Activated CD4-positive, alpha-beta T cell treated with anti-CD3 and anti-CD28 coated beads, Interleukin-2, Interleukin-6, amounts not matched to agents 100 ng/mL and 50 ng/mL, durations not matched to agents 16 hours and 8 hours (primary cell): Measurements from ENCODE around the gene BRME1.

Experiments used
- DNase-seq: peaks from one replicate; pipeline ENCODE4 v3.0.0-alpha.2; 2020

The BRME1 gene

DNA sequence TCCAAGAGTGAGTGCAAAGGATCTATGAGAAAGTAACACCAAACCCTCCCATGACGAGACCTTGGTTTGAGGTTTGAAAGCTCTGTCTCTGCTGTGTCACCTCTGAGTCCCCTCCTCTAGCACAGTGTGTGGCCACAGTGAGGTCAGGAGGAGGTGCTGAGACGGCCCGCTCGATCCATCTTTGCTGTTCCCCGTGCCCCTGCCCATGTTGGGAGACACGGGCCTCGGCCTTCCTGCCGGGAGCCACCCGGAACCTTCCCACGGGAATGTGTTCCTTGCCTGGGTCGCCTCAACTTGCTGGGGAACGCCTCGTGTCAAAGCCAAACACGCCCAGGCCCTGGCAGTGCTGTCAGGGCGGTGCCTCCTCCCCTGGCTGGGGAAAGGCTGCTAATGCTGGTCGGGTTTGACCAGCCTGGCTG is 18.9 kb downstream of the BRME1 start:
- DNase-seq, result peak; percentile 40

DNA sequence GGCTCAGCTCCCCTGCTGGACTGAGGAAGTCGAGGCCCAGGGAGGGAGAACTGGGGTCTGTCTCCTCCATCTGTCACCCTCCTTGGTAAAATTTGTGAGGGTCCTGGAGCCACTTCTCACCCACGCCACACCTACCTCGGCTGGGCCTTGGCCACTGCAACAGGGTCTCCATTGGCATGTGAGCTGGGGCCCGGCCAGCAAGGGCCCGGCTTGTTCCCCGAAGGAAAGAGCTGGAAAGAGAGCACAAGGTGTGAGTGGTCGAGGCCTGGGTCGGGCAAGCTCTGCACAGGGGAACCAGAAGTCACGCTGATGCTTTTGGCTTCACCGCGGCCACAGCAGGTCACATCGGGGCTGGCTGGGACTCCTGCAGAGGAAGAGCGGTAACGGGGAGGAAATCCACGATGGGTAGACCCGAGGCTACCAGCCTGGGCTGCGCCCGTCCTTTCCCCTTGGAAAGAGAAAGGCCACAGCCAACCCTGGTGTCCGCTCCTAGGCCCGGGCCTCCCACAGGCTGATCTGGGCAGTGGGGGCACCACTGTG is 20.0 kb downstream of the BRME1 start:
- no peak for DNase-seq

DNA sequence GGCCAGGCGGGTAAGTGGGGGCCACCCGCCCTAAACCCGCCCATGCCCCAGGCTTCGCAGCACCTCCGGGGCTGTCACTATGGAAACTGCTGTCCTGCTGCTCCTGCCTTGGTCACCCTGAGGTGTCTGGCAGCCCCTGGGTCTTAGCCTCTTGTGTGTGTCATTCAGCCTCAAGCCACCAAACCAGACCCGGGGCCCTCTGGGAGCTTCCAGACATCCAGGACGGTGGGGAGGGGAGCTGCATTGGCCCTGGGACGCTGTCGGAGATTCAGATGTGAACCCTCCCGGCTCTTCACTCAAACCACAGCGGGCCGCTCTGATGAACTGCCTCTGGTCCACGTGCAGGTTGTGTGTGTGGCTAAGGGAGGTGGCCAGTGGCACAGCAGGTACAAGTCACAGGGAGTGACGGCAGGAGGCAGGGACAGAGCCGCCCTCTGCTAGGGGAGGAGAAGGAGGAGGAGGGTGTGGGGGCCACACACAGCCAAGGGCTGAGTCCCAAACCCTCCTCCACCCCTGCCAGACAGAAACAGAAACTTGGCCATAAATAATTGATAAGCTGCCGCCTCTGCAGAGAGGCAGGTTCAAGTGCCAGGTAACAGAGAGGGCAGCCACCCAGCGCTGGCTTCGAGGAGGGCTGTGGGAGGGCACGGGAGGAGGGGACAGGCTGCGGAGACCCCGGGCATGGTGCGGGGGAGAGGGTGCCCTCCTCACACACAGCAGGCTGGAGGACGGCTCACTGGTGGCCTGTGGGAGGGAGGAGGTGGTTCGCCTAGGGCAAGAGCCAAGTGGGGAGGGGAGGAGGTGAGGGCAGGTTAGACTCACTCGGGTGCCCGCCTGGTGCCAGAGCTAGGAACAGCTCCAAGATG is 21.0 kb downstream of the BRME1 start:
- no peak for DNase-seq

DNA sequence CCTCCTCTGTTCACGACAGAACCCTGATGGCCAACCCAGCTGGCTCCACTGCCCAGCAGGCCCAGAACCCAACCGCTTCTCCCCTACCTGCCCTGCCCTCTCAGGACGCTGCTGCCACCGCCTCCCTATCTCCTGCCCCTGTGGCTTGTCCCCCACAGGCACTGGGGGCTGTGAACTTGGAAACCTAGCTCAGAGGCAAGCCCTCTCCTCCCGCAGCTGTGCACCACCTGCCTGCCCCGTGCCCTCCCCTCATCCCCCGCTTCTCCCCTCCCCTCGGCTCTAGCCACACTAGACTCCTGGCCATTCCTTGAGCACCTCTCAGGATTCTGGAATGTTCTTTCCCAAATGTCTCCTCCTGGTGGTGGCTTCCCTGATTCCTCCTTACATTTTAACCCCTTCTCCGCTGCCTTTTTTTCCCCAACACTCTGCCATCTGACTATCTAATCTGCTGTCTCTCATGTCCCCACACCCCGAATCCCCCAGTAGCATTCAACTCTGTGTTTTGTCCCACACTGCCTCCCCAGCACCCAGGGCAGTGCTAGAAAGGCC is 22.3 kb downstream of the BRME1 start:
- DNase-seq, result no peak

- DNase-seq, result no peak
Observed at GRCh38 chr19:13882836-13883235, 23.1 kb downstream of the BRME1 start.

DNA sequence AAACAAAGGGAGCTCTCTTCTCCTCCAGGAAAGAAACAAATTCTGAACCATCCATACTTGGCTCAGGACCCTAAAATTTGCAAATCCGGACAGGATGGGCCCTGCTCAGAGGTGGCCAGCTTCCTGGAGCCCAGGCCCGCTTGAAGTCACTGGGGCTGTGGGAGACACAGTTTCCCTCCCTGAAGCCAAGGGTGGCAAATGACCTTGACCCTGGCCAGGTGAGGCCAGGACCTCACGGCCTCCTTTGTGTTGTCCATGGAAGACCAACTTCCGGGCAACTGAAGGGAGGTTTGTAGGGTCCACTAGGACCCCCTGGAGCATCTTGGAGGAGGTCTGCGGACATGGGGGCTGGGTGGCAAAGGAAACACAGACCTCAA is 23.5 kb downstream of the BRME1 start:
- no peak for DNase-seq

DNA sequence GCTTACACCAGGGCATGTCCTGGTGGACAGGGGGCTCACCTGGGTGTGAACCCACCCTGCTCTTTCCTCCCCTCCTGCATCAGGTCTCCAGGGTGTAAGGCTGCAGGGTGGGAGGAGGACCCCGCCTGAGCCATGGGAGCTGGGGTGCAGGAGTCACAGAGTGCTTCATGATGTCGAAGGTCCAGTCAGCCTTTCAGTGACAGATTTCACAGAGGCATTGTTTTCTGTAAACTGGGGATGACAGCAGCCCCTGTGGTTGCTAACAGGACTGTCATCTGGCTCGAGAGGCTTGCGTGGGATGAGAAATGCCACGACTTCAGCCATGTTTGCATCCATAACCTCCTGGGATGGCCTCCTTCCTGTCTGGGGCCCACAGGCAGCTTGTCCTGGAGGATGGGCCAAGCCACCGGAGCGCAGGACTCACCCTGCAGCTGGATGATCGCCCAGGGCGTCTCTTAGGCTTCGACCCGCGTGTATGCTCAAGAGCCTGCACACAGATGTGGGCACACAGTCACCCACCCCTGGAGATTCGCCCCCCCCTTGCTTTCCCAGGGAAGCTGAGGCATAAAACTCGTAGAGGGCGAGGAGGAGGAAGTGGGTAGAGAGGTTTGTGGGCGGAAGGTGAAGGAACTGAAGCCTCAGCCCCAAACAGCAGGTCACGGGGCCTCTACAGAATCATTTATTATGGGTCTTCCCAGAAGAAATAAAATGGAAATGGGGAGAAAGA is 24.1 kb downstream of the BRME1 start:
- DNase-seq, result peak; percentile 71

DNA sequence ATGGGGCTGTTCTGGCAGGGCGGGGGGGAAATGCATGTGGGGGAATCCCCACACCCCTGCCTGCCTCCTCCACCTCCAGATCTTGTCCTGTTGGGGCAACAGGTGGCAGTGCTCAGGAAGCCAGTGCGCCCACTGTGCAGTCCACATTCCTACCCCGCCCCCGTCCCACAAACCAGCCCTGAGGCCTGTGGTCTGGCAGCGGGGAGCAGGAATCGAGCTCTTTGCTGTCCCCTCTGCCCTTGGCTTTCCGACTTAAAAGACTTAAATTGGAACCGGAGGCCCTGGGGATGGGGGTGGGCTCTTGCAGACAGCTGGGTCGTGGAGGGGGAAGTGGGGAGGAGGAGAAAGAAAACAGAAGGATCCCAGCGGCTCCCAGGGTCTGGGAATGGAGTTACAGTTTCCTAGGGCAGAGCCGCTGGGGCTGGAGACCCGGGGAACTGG is 24.6 kb downstream of the BRME1 start:
- DNase-seq, result peak; percentile 40

GRCh38 chr19:13880059-13881043 is 25.6 kb downstream of the BRME1 start:
- DNase-seq, result peak; percentile 99

- DNase-seq, result no peak
Observed at GRCh38 chr19:13877303-13877702, 28.6 kb downstream of the BRME1 start.

DNA sequence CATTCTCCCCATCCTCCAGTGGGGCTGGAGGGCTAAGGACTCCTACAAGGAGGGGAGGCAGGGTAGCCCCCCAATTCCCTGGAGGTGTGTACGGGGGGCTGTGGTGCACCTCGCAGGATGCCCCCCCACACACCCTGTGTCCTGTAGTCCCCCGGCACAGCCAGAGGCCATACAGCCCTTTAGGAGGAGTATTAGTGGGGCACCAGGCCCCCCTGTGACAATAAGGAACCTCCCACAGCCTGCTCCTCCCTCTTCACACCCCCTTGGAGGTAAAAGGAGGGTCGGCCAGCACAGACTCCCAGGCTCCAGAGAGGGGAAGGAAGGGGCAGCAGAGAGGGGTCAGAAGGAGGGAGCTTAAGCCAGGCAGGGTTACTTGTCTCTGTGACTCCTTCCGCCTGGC is 29.1 kb downstream of the BRME1 start, which contains the start of gene NANOS3:
Gene NANOS3, plus strand, starts transcription at position 301 of the 400 bp plus-strand sequence. CDS start 115 bp downstream, outside the sequence.
- no peak for DNase-seq

DNA sequence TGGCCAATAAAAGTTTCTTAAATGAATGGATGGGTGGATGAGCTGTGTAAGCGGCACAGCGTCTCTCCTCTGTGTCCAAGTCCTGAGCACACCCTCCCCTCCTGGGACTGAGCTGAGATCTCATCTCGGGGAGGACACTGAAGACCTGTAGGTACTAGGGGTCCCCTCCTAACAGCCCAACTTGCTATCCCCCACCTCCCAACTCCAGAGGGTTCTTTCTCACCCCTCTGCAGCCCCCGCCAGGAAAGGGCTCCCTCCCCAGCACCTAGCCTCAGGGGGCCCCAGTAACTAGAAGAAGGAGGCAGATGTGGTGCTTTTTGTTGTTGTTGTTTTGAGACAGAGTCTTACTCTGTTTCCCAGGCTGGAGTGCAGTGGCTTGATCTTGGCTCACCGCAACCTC is 30.1 kb downstream of the BRME1 start:
- DNase-seq, result no peak

DNA sequence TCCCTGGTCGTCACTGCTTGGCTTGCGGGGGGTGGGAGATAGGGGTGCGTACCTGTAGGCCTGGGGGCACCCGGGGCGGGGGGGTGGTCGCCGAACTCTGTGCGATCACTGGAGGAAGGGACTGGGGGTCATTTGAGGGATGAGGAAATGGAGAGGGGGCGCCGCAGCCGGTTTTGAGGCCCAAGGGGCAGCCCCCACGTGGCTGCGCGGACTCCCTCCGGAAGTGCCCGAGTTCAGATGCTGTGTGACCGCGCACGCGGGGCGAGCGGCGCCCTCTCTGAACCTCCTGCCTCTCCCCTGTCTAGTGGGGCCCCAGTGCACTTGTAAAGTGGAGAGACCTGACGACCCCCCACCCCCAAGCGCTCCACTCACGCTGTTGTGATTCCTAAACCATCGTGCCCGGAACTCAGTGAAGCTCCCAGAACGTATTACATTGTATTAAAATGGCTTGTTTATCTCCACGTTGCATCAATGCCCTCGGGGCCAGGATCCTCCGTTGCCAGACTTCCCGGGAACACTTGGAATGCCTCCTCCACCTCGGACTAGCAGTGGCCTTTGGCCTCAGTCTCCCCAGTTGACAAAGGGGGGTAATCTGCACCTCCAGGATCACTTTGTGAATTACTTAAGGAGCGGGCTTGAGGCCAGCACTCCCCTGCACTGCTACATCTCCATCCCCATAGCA is 31.9 kb downstream of the BRME1 start:
- DNase-seq, result no peak

- DNase-seq, result no peak
Observed at GRCh38 chr19:13872695-13873389, 33.1 kb downstream of the BRME1 start.

DNA sequence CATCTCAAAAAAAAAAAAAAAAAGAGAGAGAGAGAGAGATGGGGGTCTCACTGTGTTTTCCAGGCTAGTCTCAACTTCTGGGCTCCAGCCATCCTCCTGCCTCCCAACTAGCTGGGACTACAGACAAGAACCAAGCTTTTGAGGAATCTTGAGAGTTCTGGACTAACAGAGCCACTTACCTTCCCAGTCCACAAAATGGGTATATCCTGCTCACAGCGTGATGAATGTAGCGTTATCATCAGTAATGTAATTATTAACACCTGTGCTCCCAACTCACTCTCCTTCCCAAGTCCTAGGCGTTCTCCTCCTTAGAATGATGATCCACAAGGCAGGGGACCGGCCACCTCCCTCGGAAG is 33.6 kb downstream of the BRME1 start:
- DNase-seq, result no peak

DNA sequence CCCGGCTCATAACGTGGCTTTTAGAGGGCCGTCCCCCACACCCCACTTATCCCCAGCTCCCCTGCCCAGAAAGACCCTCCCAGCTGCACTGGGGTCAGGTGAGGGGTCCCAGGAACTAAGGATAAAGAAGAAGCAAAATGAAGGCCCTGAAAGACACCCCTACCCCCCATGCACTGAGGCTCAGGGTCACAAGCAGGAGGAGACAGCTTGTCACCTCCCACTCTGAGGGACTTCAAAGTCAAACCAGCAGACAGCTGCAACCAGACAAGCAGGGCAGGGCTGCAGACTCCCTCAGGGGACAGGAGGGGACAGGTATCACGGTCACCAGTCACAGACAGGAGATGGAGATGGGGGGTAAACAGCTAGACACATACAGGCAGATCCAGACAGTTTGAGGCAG is 35.0 kb downstream of the BRME1 start:
- no peak for DNase-seq

DNA sequence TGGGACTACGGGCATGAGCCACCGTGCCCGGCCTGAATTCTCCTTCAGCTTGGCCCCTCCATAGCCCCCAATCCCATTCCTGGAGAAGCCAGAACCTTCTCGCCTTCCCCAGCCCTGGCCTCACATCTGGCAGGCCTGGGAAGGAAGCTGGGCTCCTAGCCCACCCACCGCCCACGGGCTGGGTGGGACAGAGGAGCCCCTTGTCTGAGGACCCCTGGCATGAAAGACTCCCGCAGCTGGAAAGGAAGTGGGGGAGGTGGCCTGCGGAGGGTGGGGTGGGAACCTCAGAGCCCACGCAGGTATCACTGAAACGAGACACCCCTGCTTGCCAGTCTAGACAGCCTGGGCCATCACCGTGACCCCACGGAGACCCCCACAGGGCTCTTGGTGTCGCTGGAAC is 36.6 kb downstream of the BRME1 start:
- no peak for DNase-seq

DNA sequence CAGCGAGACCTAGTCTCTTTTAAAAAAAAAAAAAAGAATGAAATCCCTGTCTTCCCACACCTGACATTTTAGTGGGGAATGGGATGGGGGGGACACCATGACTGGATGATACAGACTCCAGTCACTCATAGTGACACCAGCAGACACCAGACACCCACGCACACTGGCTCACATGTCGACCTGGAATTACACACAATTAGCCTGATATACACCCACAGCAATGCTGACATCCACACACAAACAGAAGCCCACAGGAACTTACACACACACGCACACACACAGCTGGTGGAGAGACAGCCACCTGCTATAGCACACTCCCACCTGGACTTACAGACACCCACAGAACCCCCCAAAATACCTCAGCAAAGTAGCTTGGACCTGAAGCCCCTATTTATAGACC is 37.3 kb downstream of the BRME1 start:
- DNase-seq, result no peak

DNA sequence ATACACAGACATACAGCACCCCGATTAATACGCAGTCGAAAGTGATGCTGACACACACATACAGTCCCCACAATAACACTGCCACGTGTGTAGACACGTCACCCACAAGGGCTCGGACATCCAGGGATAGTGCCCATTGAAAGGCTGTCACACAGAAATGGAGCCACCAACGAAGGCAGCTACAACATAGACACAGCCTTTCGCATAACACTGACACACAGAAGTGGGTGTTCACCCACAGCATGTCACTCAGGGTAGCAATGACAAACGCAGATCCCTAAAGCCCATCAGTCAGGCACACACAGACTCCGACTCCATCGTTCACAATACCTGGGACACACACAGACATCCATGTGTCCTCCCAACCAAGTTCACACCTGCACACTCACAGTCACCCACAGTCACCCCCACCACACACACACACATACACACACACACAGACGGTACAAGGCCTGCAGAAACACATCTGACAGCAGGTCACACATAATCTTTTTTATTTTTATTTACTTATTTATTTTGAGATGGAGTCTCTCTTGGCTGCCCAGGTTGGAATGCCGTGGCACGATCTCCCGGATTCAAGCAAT is 39.4 kb downstream of the BRME1 start:
- no peak for DNase-seq

DNA sequence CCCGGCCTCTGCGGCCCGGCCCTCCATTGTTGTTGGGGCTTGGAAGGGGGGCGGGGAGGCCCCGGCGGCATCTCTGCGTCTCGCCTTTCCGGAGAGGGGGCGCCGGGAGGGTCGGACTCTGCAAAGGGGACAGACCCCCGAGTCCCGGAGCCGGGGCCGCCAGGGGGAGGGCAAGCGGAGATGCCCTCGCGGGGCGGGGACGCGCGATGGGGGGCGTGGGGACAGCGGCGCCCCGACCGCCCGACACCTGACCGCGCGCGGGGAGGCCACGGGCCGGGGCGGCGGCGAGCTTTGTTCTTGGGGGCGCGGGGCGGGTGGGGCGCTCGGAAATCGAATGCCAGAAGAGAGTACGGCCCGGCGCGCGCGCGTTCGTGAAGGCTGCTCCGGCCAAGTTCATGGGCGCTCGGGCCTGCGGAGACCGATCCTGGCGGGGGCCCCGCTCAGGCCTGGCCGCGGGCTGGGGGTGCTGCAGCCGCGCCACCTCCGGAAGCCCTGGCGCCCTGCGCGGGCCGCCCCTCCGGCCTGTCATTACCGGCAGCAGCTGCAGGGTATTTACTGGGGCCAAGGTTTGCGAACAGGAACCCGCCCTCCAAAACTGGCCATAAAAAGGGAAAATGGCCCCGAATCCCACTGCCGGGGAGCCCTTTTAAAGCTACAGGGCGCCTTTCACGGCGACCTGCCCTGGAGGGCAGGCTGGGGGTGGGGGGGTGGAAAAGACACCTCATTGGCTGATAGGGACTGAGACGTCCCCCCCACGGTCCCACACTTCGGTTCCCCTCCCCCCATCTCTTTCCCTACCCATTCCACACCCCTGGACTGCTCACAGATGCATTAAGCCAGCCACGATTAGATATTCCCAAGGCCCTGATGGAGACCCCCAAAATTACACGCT is 40.1 kb downstream of the BRME1 start:
- DNase-seq, result no peak
